SHP77 (cell line): ENCODE measurements around the gene NAV2.

Experiments
- DNase-seq, 2 experiments: peaks; one replicate each; lab custom pipeline; 2025; lab: John Stamatoyannopoulos, UW

Gene NAV2

GRCh38 chr11:19774817-19775580 lies 62.4 kb downstream of the NAV2 start:
- no peak for DNase-seq

DNA sequence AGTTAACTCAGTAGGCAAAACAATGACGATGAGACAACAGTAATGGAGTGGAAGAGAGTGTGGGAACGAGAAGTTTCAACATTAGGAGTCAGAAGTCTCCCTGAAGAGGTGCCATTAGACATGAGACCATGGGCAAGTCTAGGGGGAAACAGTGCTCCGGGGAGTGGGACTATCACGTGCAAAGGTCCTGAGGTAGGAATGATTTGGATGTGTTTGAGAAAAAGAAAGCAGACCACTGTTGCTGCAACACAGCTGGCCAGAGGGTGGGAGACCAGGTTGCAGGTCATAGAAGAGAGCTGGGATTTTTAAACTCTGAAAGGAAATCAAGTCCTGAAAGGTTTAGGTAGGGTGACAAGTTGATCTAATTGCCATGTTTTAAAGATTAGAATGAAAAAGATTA lies 63.0 kb downstream of the NAV2 start:
- DNase-seq = no peak

DNA sequence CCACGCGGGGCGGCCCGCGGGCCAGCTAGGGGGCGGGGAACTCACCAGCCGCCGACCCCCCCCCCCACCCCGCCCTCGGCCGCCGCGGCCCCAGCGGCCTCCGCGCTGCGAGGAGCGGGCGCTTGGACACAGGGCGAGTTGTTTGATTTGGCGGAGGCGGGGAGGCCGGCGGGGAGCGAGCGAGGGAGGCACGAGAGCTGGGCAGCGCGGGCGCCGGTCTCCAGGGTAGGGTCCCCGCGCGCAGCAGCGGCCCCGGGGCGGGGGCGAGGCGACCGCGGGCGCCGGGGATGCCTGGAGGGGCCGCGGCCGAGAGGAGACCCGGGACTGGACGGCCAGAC lies 64.4 kb downstream of the NAV2 start:
- no peak for DNase-seq

- DNase-seq = no peak
Measured at GRCh38 chr11:19777377-19778102, 64.9 kb downstream of the NAV2 start.

- DNase-seq = no peak
Measured at GRCh38 chr11:19779740-19780139, 67.1 kb downstream of the NAV2 start.

- DNase-seq = no peak
Measured at GRCh38 chr11:19781351-19781750, 68.7 kb downstream of the NAV2 start.

- DNase-seq = no peak
Measured at GRCh38 chr11:19785265-19785664, 72.6 kb downstream of the NAV2 start.

- DNase-seq = no peak
Measured at GRCh38 chr11:19786644-19787043, 74.0 kb downstream of the NAV2 start.

DNA sequence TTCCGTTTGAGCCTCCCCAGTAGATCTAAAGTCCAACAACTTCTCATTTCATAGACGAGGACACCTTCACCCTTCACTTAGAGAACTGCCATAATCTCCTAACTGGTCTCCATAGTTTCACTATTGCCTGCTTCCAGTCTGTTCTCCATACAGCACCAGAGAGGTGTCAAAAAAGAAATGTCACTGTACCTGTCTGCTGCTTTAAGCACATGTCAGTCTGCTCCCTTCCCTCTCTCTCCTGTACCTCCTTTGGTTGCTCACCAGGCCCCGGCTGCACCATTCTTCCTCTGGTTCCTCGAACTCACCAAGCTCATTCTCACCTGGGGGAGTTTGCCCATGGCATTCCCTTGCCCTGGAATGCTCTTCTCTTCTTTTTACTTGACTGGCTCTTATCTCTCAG lies 75.8 kb downstream of the NAV2 start:
- no peak for DNase-seq

GRCh38 chr11:19789245-19789644 lies 76.6 kb downstream of the NAV2 start:
- DNase-seq = no peak

GRCh38 chr11:19789835-19790710 lies 77.4 kb downstream of the NAV2 start:
- no peak for DNase-seq

DNA sequence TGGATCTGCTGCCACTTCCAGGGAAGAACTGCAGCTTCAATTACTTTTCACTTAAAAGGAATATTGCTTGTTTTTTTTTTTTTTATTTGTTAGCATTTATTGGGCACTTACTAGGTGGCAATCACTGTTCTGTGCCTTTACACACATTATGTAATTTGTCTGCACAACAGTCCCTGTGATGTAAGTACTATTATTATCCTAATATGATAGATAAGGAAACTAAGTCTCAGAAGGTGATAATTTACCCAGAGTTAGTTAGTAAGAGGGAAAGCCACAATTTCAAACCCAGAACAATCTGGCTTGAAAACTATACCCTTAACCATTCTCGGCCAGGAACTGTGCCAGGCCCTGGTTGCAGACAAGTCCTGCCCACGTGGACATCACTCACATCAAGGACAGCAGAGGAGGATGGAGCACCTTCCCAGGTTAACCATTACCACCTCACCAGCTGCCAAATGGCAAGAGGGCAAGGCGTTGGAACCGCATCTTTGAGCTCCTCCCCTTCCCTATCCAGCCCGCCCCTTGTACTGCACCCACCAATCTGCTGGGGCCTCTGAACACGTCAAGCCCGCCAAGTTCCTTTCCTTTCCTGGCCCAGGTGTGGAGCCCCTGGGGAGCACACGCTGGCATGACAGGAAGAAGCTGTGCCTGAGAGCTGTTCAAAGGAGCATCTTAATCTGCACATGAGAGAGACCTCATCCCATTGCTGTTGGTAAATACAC lies 78.4 kb downstream of the NAV2 start:
- DNase-seq = no peak

- DNase-seq = no peak
Measured at GRCh38 chr11:19792510-19792909, 79.9 kb downstream of the NAV2 start.

DNA sequence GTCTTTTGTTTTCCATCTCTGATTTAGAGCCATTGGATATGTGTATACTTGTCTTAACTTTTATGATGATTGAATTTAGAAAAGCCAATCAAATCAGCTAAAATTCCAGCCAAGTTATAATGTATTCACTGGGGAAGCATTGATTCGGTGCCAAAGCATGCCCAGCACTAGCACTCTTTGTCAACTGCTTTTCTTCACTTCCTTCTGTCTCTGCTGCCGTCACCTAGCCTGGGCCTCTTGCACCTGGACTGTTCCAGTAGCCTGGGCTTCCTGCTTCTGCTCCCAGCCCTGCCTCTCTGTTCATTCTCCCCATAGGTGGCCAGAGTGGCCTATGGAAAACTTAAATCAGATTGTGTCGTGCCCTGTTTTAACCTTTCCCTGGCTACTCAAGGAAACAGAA lies 80.7 kb downstream of the NAV2 start:
- DNase-seq = no peak

- DNase-seq = no peak
Measured at GRCh38 chr11:19794161-19794560, 81.5 kb downstream of the NAV2 start.

GRCh38 chr11:19795082-19795481 lies 82.4 kb downstream of the NAV2 start:
- DNase-seq = no peak

DNA sequence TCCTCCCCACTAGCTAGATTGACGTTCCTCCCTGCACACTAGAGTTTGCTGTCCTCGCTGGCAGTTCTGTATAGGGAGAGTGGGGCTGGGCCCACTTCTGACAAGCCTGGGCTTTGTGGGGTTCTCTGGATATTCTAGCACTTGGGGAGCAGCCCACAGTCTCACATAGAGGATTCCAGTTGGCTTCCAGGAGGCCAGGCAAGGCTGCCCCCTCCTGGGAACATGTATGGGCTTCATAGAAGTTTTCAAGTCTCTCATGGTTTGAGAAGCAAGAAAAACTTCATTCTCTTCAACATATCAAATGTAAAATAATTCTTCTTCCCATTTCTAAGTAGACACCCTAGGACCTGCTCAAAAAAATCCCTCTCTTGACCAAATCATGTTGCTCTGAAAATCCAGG lies 87.5 kb downstream of the NAV2 start:
- DNase-seq = no peak

DNA sequence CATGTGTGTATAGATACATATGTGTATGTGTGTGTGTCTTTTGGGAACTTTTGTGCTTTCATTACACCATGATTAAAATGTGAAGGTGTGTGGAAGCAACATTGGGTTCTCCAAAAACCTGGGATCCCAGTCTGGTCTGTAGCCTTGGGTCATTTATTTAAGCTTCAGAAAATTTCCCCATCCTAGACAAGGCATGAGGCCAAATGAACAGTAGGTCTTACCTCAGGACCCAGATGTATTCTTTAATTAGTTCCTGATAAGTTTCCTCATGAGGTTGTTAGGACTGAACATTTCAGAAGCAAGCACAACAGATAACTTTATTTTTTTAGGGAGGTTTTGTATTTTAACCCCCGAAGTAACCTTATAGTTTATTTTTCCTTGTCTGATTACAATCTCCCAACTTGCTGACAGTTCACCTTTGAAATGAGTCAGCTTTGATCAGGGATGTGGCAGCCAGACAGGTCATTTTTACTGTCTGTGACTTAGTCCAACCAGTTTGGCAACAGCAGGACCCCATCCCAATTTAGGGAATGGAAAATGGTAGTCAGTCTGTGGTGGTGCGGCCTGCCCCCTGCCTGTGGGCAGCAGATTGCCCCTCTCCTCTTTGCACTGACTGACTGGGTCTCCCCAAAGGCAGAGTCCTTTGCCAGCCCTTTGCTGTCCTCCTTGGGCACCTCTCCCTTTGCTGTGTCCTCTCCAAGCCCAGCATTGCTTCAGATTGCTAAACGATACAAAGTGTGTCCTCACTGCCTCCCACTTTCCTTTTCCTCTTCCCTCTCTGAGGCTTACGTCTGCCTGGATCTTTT lies 88.3 kb downstream of the NAV2 start:
- DNase-seq = no peak

DNA sequence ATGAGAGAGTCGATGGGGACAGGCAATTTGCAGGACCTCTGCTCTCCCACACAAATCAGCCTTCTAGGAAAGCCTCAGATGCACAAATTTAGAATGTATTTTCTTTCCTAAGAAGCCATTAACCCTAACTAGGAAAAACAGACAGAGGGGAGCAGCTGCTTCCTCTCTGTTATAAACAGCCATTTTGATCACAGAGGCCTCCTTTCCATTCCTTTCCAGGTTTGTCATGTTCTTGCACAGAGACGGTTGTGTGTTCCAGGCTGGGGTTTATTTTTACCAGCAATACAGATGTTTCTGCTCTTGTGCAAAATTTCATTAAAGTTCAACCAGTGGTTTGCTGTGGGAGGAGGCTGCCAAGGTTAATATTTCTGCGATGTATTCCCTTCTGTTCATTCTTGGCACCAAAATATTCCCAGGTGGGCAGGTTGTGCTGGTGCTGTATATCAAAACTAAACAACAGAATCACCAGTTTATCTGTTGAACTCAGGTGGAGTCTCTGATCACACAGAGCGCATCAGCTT lies 90.2 kb downstream of the NAV2 start:
- DNase-seq = no peak

DNA sequence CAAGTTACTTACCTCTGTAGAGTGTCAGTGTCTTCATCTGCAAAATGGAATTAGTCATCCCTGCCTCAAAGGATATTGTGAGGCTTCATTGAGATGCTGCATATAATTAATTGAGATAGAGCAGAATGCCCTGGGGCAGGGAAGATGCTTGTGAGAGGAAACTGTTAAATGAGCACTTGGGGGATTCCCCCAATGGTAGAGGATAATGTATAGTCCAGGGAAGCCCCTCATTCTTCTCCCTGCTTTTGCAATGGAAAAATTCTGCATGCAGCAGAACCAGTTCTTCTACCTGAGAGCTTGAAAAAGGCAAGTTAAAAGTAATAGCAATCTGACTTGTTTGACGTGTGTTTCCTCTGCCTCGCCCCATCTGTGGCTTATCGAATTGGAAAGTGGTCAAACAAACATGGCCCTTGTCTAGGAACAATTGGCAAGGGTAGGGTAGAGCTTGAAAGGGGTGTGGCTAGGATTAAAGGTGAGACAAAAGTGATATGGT lies 90.9 kb downstream of the NAV2 start:
- no peak for DNase-seq

DNA sequence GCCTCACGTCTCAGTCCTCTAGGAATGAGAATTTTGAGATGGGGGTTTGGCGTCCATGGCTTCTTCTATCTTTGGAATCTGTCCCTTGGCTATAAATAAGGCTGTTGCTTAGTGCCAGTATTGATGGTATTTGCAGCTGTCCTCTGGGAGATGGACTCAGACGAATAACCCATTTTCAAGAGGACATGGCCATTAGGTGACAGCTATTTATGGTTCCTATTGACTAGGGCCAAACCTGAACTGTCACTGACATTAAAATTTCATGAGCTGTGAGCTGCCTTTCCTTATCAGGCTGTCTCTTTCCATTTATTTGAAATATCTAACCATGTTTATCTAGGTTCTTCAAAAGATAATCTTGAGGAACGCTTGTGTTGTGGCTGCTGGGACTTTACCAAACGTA lies 92.7 kb downstream of the NAV2 start:
- no peak for DNase-seq
